Stimulated activated naive CD8-positive, alpha-beta T cell treated with anti-CD3 and anti-CD28 coated beads, Interleukin-15, Interleukin-2, amounts not matched to agents 100 U/mL and 50 U/mL, for 24 hours (primary cell): ENCODE results near the gene LRFN2.

Experiments
- ATAC-seq: fragments of 150-1000 bp; cut with Tn5 transposase; one replicate; pipeline ENCODE4 v1.10.0; 2021
- DNase-seq: peaks from one replicate; pipeline ENCODE4 v3.0.0; 2021

The LRFN2 gene

GRCh38 chr6:40517654-40518053, 69.5 kb downstream of the LRFN2 start:
- ATAC-seq (no peak), DNase-seq (no peak)

GRCh38 chr6:40516429-40516828, 70.7 kb downstream of the LRFN2 start:
- DNase-seq, result no peak
- ATAC-seq, result no peak

GRCh38 chr6:40512340-40512739, 74.8 kb downstream of the LRFN2 start:
- DNase-seq (no peak), ATAC-seq (no peak)

DNA sequence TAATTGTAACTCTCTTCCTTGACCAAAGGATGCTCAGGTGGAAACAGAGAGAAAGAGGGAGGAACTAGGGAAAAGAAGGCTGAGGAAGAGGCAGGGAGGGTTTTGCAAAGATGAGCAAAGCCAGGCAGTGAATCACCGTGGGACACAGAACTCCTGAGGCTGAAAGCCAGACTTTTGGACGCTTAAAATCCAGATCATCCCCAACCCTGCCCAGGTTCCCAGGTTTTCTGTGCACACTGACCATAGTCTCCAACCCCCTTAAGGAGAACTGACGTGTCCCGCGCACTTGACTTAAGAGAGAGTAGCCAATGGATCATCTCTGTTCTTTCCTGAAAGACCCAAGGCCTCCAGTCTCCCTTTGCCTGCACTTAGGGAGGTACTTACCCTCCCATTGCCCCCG, 75.3 kb downstream of the LRFN2 start:
- DNase-seq (no peak), ATAC-seq (no peak)

DNA sequence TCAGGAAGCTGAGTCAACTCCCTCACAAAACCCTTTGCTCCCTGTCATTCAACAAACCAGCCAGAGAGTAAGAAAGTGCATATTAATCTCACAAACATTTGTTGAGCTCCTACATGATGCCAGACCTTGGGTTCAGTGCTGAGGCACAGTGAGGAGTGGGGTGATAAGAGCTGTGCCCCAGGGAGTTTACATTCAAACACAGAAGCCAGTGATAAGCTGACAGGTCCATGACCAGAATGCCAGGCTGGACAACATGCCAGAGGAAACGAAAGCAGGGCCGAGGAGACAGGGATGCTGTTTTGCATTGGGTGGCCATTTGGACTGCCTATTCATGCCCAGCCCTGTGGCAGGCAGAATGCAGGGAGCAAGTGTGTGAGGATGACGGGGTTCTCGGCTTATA, 76.7 kb downstream of the LRFN2 start:
- no peak for ATAC-seq
- no peak for DNase-seq

- no peak for DNase-seq
- no peak for ATAC-seq
Observed at GRCh38 chr6:40509716-40510260, 77.4 kb downstream of the LRFN2 start.

DNA sequence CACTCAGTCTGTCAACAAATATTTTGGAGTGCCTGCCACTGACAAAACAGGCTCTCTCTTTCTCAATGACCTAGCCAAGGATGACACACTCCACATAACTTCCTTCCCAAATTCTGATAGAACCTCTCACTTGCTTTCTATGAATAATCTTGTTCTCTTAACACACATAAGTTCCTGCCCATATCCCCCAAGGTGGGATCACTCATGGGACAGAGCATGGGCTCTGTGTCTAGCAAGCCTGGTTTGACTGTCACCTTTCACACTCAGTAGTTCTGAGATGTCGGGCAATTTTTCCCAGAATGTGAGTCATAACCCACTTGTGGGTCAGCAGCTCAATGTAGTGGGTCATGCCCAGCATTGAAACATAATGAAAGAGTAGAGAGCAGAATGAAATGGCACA, 78.1 kb downstream of the LRFN2 start:
- DNase-seq (no peak), ATAC-seq (no peak)

GRCh38 chr6:40506954-40507353, 80.2 kb downstream of the LRFN2 start:
- no peak for DNase-seq
- no peak for ATAC-seq

DNA sequence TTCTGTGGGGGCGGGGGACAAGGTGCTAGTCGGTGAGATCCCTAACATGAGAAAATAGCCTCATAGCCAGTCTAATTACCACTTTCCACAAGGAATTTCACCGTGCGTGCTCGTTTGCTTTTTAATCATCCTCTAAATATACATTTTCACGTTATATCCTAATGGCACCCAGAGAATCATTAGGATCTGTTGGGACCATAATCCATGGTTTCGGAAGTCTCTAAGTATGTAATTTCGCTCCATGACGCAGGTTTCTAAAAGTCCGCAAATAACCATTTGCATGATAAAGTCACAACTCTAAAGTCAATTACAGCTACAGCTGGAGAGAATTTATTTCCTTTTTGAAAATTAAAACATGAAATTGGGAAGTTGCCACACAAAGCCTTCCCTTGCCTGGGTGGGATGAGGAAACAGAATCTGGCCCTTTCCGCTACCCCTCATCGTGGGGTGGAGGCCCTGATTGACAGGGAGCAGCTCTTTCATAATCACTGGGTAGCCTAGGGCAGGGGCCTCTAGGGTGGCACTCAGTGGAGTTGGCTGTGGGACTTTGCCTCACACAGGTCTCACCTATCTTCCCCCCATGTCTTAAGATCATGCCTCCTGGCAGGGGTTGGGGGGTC, 81.9 kb downstream of the LRFN2 start:
- DNase-seq, result no peak
- ATAC-seq, result no peak

DNA sequence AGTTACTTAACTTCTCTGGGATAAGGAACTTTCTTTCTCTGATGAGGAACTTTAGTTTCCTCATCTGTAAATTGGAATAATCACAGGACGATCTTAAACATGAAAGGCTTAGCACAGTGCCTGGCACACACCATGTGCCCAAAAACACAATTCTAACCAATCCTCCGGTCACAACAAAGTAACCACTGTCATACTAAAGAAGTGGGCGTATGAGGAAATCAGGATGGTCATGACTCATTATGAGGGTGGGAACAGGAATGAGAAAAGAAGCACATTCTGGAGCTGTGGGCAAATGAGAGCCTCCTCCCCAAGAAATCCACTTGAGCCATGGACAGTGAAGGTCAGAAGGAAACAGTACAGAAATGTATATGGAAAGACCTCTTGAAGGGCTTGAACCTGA, 82.9 kb downstream of the LRFN2 start:
- DNase-seq (no peak), ATAC-seq (no peak)

- ATAC-seq, result no peak
- DNase-seq, result no peak
Observed at GRCh38 chr6:40500227-40500626, 86.9 kb downstream of the LRFN2 start.

GRCh38 chr6:40499215-40499614, 87.9 kb downstream of the LRFN2 start:
- no peak for ATAC-seq
- DNase-seq, result no peak

GRCh38 chr6:40498148-40498547, 89.0 kb downstream of the LRFN2 start:
- no peak for DNase-seq
- ATAC-seq, result no peak

GRCh38 chr6:40492187-40492586, 95.0 kb downstream of the LRFN2 start:
- no peak for DNase-seq
- no peak for ATAC-seq

DNA sequence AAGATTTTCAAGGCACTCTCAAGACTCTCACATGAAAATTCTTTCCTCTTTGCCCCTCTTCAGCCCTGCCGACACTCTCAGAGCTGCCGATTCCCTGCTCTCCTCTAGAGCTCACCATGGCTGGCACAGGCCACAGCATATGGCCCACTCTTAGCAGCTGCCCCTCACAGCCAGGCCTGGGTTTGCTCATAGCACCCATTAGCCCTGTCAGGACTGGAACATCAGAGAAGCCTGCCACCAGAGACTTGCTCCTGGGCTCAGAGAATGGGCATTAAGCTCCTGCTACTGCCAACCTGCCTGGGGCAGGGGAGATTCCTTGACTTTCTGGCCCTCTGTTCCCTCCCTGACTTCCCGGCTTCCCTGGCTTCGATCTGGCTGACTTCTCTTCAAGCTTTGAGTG, 96.7 kb downstream of the LRFN2 start:
- no peak for ATAC-seq
- DNase-seq, result no peak

GRCh38 chr6:40489798-40490197, 97.4 kb downstream of the LRFN2 start:
- DNase-seq (no peak), ATAC-seq (no peak)

- ATAC-seq, result no peak
Observed at GRCh38 chr6:40486576-40486975, 100.6 kb downstream of the LRFN2 start.

GRCh38 chr6:40485795-40486194, 101.4 kb downstream of the LRFN2 start:
- ATAC-seq (no peak), DNase-seq (no peak)

More at GRCh38 chr6:40486576-40486975, 100.6 kb downstream of the LRFN2 start:
- DNase-seq, result no peak

DNA sequence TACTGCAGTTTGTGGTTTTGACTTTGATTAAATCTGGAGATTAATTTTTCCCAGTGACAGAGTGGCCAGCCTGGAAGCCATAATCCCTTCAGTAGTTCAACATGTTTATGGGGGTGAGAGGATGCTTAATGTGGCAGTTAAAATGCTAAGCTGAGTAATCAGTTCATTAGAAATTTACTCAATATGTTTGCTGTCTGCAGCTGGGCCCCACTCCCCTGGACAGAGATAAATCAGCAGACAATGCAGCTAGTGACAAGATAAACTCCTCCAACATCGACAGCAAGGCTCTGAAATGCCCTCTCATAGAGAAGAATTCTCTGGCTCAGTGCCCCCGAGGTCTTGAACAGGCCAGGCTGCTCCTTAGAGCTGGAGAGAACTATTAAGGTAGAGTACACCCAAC, 101.9 kb downstream of the LRFN2 start:
- DNase-seq (no peak), ATAC-seq (no peak)

DNA sequence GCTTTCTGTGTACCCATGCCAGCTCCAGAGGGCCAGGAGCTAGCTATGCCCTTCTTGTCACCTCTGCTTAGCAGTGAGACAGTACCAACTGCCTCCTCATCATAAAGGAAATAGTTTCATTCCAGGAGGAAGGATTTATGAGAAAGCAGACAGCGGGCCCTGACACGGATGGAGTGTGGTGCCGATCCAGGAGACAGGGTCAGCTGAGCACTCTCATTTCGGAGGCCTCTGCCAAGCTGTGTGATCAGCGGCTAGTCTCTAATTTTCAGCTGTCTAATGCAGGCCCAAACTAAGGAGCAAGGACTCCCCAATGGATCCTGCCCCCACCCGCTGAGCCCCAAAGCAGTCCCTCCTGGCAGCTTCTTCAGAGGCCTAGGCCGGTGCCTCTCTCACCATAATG, 103.1 kb downstream of the LRFN2 start:
- no peak for ATAC-seq
- no peak for DNase-seq

- no peak for DNase-seq
- no peak for ATAC-seq
Observed at GRCh38 chr6:40482532-40482931, 104.6 kb downstream of the LRFN2 start.

DNA sequence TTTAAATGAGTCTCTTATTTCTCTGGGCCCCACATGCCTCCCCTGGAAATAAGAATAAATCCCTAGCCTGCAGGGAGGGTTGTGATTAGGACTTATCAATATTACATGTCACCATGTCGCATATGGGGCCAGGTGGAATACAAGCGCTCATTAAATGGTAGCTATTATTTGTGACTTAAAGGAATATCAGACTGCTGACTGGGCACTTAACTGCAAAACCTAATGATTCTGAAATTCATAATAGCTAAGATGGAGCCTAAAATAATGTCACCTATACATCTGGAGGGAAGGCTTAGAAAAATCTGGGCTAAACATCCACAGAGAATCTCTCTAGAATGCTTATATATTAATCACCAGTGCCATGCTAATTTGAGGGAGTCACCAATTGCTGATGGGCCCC, 106.5 kb downstream of the LRFN2 start:
- no peak for DNase-seq
- no peak for ATAC-seq

- ATAC-seq (no peak), DNase-seq (no peak)
Observed at GRCh38 chr6:40479706-40480105, 107.5 kb downstream of the LRFN2 start.

DNA sequence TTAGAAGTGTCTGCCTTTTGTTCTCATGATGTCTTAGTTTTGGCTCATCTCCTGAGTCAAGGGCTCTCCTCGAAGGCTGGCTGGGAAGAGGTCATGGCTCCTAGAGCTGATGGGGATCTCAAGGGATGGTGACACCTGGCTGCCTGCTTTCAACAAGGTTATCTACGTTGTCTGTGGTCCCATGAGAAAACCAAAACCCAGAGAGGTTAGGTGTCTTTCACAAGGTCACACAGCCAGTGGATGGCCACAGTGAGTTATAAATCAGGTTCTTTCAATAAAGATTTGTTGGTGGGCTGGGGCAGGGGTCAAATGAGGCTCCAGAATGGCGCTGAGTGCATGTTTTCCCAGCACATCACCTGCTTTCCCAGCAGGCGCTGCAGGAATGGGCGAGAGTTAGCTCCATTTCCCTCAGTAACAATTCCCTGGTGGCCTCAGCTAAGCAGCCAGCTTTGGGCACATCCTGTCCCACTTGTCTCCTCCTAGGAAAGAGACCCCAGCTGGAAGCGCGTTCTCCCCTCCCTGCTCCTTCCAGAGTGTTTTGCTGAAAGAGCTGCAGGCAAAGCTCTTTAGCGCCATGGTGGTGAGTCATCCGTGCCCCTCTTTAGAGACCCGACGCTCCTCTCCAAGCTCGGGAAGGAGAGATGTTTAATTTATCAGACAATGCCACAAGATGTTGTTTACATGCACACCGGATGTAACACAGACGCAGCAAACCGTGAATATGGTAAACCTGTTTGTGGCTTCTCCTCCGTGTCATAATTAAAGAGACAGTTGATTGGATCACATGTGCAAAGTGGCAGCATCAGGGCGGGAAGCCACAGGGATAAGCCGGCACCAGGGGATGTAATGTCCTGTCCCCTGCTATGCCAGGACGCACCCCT, 109.7 kb downstream of the LRFN2 start:
- DNase-seq, result no peak

More for the DNA sequence above, 109.7 kb downstream of the LRFN2 start:
- no peak for ATAC-seq
